HepG2 (cell line): ENCODE data around the gene TCERG1L. TPM values are rescaled to one million over a fixed set of nuclear protein-coding genes. Genes with fewer than 3 reads are reported as not detected.

Experiments
- ATAC-seq: fragments of 200-7000 bp; cut with Tn5 transposase; 3 replicates; pipeline ENCODE4 v1.9.1; 2020; ENCODE audit warnings: mild to moderate bottlenecking, moderate library complexity
- BruUV-seq: library from RNA; stranded (reverse); fragments of 400-500 nt; replicated peaks from 2 replicates; lab custom pipeline; 2021; lab: Mats Ljungman, UMichigan
- CTCF ChIA-PET: fragments of 300-600 bp; formaldehyde crosslinking; extraction: SDS; loops from one replicate; lab custom pipeline; 2021; ENCODE audit warnings: low total read pairs, inconsistent platforms, low intra/inter-chr PET ratio; lab: Yijun Ruan, JAX
- POLR2A ChIA-PET: fragments of 350-600 bp; sonication (Branson Sonifier 250); formaldehyde crosslinking; loops from one replicate; lab custom pipeline; 2020; ENCODE audit warnings: antibody characterized with exemption, inconsistent platforms; lab: Yijun Ruan, JAX
- DNase-seq: peaks from one replicate; pipeline ENCODE4 v3.0.0-alpha.2; 2015; ENCODE audit warnings: low spot score
- FAIRE-seq: peaks from 3 replicates; lab custom pipeline; 2011; peaks lifted over from hg19 to GRCh38; lab: Jason Lieb, UNC
- H2AFZ ChIP-seq: one replicate; pipeline ENCODE4 v1.6.1; 2011; ENCODE audit warnings: low read length, inconsistent platforms
- H3K27ac ChIP-seq: fragments of 300-600 bp; 3 replicates; pipeline ENCODE4 v1.8.0; 2011; ENCODE audit warnings: mixed run types, mild to moderate bottlenecking, mixed read lengths, low read length, inconsistent platforms; ENCODE audit not compliant: insufficient read depth; ENCODE audit errors: extremely low read length
- H3K27me3 ChIP-seq, 2 experiments: fragments of 200-600 bp in 1 of 2; 2 replicates in 1 of 2; 3 replicates in 1 of 2; pipeline versions ENCODE4 v1.6.0 to v1.8.0; 2011; ENCODE audit warnings: low read length in 2 of 2, mild to moderate bottlenecking in 2 of 2, moderate library complexity in 2 of 2, inconsistent platforms in 1 of 2; ENCODE audit not compliant: insufficient read depth in 2 of 2, control insufficient read depth in 1 of 2
- H3K36me3 ChIP-seq, 2 experiments: fragments of 200-600 bp in 1 of 2; replicated peaks in 1 of 2; 2 replicates in 1 of 2; 3 replicates in 1 of 2; pipeline versions ENCODE4 v1.5.1 to v1.8.0; 2011; ENCODE audit warnings: low read length in 2 of 2, inconsistent platforms in 1 of 2; ENCODE audit not compliant: insufficient read depth in 2 of 2, control insufficient read depth in 1 of 2
- H3K4me1 ChIP-seq: 2 replicates; pipeline ENCODE4 v1.5.1; 2012; ENCODE audit warnings: low read length, inconsistent platforms; ENCODE audit not compliant: insufficient read depth
- H3K4me2 ChIP-seq: 2 replicates; pipeline ENCODE4 v1.6.0; 2011; ENCODE audit warnings: low read depth, low read length, inconsistent platforms
- H3K4me3 ChIP-seq, 3 experiments: fragments of 200-600 bp in 1 of 3; sonication (generic), shearing (Covaris generic) in 1 of 3; replicated peaks in 1 of 3; 2 replicates each; pipeline ENCODE4 v1.5.1; 2011 to 2016; ENCODE audit warnings: low read length in 3 of 3, inconsistent platforms in 2 of 3, low read depth in 2 of 3, mild to moderate bottlenecking in 2 of 3, control low read depth in 1 of 3, mixed read lengths in 1 of 3; ENCODE audit not compliant: insufficient read depth in 1 of 3
- H3K79me2 ChIP-seq: one replicate; pipeline ENCODE4 v1.6.1; 2011; ENCODE audit warnings: low read length, inconsistent platforms; ENCODE audit not compliant: insufficient read depth
- H3K9ac ChIP-seq: 2 replicates; pipeline ENCODE4 v1.6.0; 2011; ENCODE audit warnings: mild to moderate bottlenecking, low read depth, low read length, inconsistent platforms; ENCODE audit not compliant: insufficient read depth
- H3K9me3 ChIP-seq: 2 replicates; pipeline ENCODE4 v1.5.1; 2012; ENCODE audit warnings: mild to moderate bottlenecking, low read length
- H4K20me1 ChIP-seq: 2 replicates; pipeline ENCODE4 v1.6.0; 2011; ENCODE audit warnings: inconsistent platforms, mild to moderate bottlenecking, low read length, moderate library complexity; ENCODE audit not compliant: insufficient read depth
- ARID3A ChIP-seq: IDR thresholded peaks from 2 replicates; pipeline ENCODE4 v1.6.1; 2012; ENCODE audit warnings: low read depth, low read length, improper control_type of control experiment
- NFIB ChIP-seq: sonication (generic); formaldehyde crosslinking; IDR thresholded peaks from 2 replicates; pipeline ENCODE4 v1.9.0; 2021; ENCODE audit warnings: missing genetic modification reagents, mild to moderate bottlenecking, borderline replicate concordance
- WGBS: methylation state at CpG from one replicate; pipeline ENCODE4 v1.1.6; 2017; ENCODE audit warnings: low lambda C conversion rate; 5-methylcytosine and 5-hydroxymethylcytosine counted together
- in situ Hi-C: cut with HindIII; loops from 2 replicates; pipeline ENCODE4 v1.10.0; 2017; ENCODE audit warnings: low pct_unique_long_range_greater_than_20kb; ENCODE audit not compliant: extremely low pct_ligation_motif_present
- intact Hi-C: fragments of 100-400 bp; cut with micrococcal nuclease; formaldehyde crosslinking; loops from one replicate; pipeline ENCODE4 v1.10.0; 2022; ENCODE audit not compliant: unreplicated experiment
- polyA plus RNA-seq, 8 experiments: library from polyadenylated mRNA; depleted of rRNA in 3 of 8; stranded (reverse) in 7 of 8; unstranded in 1 of 8; fragments of >200 nt; fragmentation: Illumina TruSeq in 4 of 8; extraction: Trizol in 4 of 8; gene quantifications; 2 replicates each; pipeline versions ENCODE4 v1.2.1 to v1.2.3, GENCODE V29; 2011 to 2016; ENCODE audit warnings: low read depth in 4 of 8, missing spikeins in 1 of 8, mixed read lengths in 1 of 8; ENCODE audit not compliant: insufficient read depth in 1 of 8
- total RNA-seq, 5 experiments: library from RNA; depleted of rRNA; stranded (reverse); fragments of >200 nt; fragmentation: Illumina TruSeq; extraction: Trizol; gene quantifications; 2 replicates each; pipeline ENCODE4 v1.2.3, GENCODE V29; 2016; ENCODE audit warnings: low read depth in 1 of 5
- TF ChIP-seq, protein P1 (sequence below): sonication (generic); formaldehyde crosslinking; IDR thresholded peaks from 2 replicates; pipeline ENCODE4 v1.5.1; 2020; ENCODE audit warnings: mild to moderate bottlenecking, missing genetic modification reagents, moderate library complexity
- TF ChIP-seq, protein P2 (sequence below): IDR thresholded peaks from 2 replicates; pipeline ENCODE4 v1.6.1; 2012; ENCODE audit warnings: low read length, improper control_type of control experiment
- TF ChIP-seq, protein P3 (sequence below): sonication (generic); formaldehyde crosslinking; IDR thresholded peaks from 2 replicates; pipeline ENCODE4 v1.8.0; 2022; ENCODE audit warnings: mild to moderate bottlenecking, missing genetic modification reagents

The TCERG1L gene
- total and polyA plus RNA-seq, 2 of the 13 experiments (the other 11 are each of a cell fraction or from before 2014, with no cell fraction given) = not detected

DNA sequence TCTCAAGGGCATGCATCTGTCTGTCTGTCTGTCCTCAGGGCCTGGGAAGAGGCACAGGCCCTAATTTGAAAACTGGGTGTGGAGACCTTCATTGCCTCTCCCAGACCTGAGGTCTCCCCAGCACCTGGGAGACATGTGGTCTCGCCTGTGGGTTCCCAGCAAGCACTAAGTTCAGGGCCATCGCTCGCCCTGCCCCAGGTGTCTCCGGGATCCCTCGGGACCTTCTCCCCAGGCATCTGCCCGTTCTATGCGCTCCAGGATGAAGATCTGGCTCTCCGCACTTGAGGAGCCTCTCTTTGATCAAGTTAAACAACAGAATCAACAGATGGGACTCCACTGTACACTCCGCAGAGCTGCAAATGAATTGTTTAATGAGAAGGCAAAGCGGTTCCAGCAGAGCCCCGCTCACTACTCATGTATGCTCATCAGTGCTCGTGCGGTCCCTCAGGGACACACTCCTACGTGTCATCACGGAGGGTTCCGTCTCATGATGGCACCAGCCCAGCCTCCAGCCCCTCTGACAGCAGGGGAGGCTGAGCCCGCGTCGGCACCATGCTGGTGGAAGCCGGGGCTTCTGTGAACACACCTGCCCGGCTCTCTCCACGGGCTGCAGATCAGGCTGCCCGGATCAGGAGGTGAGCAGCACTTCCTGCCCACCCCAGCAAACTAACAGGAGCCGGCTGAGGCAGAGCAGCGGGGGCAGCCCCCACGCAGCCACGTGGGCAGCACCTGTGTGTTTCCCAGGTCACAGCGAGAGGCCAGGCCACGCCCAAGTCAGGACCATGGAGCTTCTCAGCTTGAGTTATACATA lies 132.8 kb downstream of the TCERG1L start:
- no peak overlapping the region for H3K4me3 ChIP-seq
- TF ChIP-seq, protein P1, sequence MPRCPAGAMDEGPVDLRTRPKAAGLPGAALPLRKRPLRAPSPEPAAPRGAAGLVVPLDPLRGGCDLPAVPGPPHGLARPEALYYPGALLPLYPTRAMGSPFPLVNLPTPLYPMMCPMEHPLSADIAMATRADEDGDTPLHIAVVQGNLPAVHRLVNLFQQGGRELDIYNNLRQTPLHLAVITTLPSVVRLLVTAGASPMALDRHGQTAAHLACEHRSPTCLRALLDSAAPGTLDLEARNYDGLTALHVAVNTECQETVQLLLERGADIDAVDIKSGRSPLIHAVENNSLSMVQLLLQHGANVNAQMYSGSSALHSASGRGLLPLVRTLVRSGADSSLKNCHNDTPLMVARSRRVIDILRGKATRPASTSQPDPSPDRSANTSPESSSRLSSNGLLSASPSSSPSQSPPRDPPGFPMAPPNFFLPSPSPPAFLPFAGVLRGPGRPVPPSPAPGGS = no peak
- TF ChIP-seq ARID3A = no peak
- no peak for TF ChIP-seq NFIB (CRISPR knock-in tag)
- TF ChIP-seq, protein P2, sequence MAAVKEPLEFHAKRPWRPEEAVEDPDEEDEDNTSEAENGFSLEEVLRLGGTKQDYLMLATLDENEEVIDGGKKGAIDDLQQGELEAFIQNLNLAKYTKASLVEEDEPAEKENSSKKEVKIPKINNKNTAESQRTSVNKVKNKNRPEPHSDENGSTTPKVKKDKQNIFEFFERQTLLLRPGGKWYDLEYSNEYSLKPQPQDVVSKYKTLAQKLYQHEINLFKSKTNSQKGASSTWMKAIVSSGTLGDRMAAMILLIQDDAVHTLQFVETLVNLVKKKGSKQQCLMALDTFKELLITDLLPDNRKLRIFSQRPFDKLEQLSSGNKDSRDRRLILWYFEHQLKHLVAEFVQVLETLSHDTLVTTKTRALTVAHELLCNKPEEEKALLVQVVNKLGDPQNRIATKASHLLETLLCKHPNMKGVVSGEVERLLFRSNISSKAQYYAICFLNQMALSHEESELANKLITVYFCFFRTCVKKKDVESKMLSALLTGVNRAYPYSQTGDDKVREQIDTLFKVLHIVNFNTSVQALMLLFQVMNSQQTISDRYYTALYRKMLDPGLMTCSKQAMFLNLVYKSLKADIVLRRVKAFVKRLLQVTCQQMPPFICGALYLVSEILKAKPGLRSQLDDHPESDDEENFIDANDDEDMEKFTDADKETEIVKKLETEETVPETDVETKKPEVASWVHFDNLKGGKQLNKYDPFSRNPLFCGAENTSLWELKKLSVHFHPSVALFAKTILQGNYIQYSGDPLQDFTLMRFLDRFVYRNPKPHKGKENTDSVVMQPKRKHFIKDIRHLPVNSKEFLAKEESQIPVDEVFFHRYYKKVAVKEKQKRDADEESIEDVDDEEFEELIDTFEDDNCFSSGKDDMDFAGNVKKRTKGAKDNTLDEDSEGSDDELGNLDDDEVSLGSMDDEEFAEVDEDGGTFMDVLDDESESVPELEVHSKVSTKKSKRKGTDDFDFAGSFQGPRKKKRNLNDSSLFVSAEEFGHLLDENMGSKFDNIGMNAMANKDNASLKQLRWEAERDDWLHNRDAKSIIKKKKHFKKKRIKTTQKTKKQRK = no peak
- TF ChIP-seq, protein P3, sequence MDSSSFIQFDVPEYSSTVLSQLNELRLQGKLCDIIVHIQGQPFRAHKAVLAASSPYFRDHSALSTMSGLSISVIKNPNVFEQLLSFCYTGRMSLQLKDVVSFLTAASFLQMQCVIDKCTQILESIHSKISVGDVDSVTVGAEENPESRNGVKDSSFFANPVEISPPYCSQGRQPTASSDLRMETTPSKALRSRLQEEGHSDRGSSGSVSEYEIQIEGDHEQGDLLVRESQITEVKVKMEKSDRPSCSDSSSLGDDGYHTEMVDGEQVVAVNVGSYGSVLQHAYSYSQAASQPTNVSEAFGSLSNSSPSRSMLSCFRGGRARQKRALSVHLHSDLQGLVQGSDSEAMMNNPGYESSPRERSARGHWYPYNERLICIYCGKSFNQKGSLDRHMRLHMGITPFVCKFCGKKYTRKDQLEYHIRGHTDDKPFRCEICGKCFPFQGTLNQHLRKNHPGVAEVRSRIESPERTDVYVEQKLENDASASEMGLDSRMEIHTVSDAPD (CRISPR knock-in tag) = no peak
- intact Hi-C loops (no loop called here), in situ Hi-C loops (no loop called here)
- peaks cover 2 to 13% of the 10 kb centered on the region in 2 experiments; a peak in 2 of 5 replicates for H3K27me3 ChIP-seq
- ChIA-PET CTCF (no interaction called here), POLR2A (no interaction called here)
- H3K27ac ChIP-seq = no peak overlapping the region
- no TSS peak for BruUV-seq
- H4K20me1 ChIP-seq = no peaks in the 10 kb centered on the region
- ATAC-seq (no peak), DNase-seq (no peak), FAIRE-seq (no peak)
- H3K79me2 ChIP-seq = no peaks in the 10 kb centered on the region
- H3K4me1 ChIP-seq = no peaks in the 10 kb centered on the region
- H3K9me3 ChIP-seq = peaks cover 15% of the 10 kb centered on the region
- no peaks in the 10 kb centered on the region for H3K36me3 ChIP-seq
- H2AFZ ChIP-seq = no peak overlapping the region
- 32% methylated on average over 11 of the region's 29 CpGs for WGBS
- H3K4me2 ChIP-seq = no peak overlapping the region
- H3K9ac ChIP-seq = no peak overlapping the region
